ENCODE data around the gene GALNT17.

DNA sequence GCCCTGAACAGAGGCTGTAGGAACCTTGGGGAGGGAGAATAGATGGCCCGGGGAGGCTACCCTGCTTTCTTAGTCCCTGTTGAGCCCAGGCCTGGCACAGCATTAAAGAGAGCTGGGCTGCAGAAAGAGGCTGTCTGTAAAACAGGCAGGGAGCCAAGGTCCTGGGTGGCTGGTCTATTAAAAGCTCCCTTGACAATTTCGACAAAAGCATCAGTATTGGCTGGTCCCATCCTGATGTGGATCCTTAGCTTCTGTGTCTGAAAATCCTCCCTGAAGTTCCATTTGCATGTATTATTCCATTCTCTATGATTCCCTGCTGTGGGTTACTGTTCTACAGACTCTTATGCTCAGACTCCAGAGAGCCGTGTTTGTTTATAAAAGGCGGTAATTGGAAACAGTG, 158.5 kb downstream of the GALNT17 start:
- TF ChIP-seq POLR2A (IDR thresholded peaks at IDR 0.05) (no peak), CTCF (IDR thresholded peaks at IDR 0.05) (no peak)
